8988T (cell line): ENCODE results near the gene KRT33B.
"Not testable (repeated sequence)": the region's sequence is repeated elsewhere in the genome, so short reads cannot be mapped to it uniquely, and the experiment has no call there.

ENCODE experiments used
- DNase-seq: peaks from one replicate; pipeline ENCODE4 v3.0.0; 2011

KRT33B gene

DNA sequence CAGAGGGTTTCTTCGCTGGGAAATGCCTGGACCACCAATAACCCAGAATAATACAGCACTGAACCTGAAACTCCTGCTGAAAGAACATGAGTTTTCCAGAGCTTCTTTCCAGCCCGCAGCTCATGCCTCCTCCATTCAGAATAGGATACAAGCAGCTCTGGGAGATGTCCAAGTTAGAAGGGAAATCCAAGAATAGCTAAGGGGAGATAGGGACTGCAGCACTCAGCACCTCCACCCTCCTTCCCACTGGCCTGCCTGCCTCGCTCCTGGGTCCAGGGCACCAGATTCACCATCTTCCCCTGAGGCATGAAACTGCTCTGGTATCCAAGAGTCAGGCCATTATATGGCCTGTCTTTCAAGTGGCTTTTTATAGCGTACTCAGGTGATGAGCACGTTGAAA, 23.7 kb upstream of the KRT33B start:
- DNase-seq, result no peak

DNA sequence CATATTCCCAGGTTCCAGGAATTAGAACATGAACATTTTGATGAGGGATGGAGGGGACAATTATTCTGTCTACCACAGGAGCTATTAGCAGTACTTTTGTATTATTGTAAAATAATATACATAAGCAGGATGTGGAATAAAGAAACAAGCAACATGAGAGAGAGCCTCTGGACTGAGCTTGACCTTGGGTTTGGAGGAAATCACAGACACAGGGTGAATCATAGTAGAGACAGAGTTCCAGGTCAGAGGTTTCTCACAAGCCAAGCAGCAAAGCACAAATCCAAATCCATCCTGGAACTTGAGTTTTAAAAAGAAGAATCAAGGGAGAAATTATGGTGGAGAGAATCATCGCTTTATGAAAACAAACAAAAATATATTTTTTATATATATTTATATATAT, 22.7 kb upstream of the KRT33B start:
- no peak for DNase-seq

DNA sequence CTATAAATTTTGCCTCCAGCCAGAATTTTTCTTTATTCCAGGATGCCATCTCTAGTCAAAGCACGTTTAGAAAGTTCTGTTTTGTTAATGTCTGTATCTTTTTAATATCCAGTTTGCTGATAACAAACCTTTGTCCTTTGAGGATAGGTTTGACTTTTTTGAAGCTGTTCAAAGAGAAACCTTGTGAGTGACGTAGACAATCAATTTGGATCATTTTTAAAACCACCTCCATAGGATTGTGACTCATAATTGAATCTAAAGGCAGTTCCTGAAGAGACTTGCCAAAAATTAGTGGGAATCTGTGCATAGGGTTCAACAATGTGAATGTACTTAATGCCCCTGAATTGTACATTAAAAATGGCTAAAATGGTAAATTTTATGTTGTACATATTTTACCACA, 21.9 kb upstream of the KRT33B start:
- DNase-seq, result no peak

DNA sequence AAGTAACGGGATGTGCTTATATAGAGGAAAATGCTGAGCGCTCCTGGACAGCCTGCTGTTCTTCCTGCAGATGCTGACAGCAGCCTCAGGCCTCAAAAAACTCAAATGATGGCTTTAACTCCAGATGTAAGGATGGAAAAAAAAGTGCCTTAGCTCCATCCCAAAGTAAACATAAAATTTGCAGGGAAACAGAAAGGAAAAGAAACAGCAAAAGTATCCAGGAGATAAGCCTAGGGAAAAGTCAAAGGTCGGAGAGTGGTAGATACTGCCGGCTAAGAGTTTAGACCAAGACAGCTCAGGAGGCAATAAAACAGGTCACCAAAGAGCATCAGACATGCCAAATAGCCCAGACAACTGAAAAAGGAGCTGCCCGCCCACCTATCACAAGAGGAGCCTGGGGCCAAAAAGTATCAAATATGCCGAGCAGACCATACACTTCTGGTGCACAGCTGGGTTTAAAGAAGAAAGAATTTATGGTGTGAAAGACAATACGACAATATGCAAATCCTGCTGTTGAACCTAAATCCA, 20.9 kb upstream of the KRT33B start:
- DNase-seq, result no peak

DNA sequence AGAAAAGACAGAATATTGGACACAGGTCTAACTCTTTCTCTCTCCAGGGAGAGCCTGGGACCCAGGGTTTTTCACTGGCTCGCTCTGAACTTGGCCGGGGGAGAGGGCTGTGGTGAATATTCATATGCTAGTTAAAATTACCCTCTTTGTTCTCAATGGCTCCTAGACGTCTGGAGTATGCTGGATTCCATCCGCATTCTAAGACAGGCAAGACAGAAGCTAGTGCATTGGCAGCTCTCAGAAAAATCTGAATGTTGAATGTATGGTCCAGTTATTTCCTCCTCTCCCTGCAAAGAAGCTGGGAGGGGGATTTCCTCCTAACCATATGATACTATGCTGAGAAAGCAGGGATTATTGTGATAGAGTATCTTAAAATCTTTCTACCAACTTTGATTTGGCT, 18.1 kb upstream of the KRT33B start:
- no peak for DNase-seq

DNA sequence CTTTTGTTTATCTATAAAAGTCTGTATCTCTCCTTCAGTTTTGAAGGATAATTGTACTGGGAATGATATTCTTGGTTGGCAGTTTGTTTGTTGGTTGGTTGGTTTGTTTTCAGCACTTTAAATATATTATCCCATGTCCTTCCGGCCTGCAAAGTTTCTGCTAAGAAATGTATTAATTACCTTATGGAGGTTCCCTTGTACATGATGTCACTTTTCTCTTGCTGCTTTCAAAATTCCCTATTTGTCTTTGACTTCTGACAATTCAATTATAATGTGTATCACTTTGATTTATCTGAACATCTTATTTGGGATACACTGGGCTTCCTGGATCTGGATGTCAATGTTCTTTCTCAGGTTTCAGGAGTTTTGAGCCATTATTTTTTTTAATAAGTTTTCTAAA, 16.6 kb upstream of the KRT33B start:
- no peak for DNase-seq

DNA sequence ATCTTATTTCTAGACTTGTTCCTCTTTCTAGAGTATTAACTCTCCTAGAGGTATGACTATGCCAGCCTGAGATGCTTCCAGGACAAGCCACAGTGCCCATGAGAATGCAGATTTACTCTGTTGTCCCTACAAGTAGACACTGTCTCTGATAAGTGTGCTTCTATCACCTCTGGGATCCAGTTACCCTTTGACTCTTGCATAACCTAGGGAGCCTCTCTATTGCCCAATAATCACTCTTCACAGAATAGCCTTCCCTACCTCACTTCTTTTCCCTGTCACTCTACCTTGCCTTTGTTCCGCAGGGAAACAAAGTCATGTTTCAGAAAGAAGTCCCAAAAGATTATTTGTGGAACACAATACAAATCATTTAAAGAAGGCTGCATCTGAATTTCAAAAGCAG, 14.1 kb upstream of the KRT33B start:
- DNase-seq, result no peak

DNA sequence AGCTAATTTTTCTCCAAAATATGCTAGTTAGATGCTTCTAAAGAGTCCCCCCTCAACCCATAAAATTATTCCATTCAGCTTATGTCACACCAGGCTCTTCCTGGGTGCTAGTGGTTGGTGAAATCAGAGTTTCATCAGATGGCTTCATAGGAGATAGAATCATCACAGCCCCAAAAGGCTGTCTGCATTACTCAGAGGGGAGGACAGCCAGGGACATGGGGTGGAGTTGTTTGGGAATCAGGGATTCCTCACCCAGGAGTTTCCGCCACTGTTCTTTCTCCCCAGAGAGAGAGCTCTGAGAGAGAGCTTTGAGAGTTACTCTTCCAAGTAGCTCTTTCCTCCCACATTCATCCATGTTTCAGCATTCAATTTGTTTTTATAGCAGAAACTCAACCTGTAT, 12.8 kb upstream of the KRT33B start:
- no peak for DNase-seq

DNA sequence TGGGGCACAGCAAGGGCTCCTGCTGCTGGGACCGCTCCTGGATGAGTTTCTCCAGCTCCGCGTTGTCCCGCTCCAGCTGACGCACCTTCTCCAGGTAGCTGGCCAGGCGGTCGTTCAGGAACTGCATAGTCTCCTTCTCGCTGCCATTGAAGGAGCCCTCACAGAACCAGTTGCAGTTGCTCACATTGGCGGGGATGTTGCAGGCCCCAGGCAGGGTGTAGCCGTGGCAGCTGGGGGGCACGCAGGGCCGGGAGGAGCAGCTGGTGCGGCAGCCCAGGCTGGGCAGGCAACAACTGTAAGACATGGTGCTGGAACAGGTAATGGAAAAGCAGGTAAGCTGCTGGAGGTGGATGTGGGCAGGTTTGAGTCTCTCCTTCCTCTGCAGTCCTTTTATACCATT, 12.3 kb upstream of the KRT33B start, which contains the start of gene KRT34:
Gene KRT34, minus strand, starts transcription at position 364 of the 400 bp plus-strand sequence. Its CDS starts 60 bp downstream, at position 304.
- not testable (repeated sequence) for DNase-seq

DNA sequence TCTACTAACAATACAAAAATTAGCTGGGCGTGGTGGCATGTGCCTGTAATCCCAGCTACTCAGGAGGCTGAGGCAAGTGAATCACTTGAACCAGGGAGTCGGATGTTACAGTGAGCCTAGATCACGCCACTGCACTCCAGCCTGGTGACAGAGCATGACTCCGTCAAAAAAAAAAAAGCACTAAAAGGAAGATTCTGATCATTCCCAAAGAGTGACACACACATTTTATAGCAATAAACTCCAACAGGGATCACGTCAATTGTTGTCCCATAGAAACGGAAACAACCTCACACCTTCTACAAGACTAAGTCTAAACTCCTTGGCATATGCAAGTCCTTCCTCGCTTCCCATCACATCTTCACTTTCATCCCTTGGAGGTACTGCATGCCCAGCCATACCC, 10.5 kb upstream of the KRT33B start:
- DNase-seq, result not testable (repeated sequence)

DNA sequence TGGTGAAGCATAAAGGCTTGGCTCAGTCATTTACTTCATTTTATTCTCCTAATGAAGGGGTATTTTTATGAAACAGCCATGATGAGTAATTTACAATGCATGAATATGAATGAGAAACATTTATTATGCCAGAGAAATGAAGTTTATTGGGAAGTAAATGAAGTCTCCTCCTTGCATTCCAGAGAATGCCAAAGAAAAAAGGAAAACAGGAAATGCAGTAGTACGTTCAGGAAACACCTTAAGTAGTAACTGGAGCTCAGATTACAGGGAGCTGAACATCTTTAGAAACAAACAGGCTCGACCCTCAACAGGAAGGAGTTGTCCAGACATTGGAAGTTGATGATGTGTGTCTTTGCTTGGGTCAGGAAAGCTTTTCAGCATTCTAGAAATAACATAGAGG, 7.9 kb upstream of the KRT33B start:
- no peak for DNase-seq

DNA sequence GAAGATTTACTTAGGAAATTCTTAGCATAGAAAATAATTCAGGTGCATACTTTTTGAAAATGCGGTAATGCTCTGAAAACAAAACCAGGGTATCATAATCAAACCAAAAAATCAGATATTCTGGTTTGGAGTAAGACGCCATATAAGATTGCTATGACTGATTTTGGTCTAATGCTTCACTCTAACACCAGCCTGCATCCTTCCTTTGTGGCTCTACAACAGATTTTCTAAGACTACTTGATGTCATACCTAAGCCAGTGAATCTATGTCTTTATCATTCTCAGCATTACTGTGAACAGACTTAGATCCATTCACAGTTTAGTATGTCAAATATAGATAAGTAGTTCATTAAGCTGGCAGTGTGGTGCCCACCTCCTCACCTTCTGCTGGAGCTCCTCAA, 590 bp downstream of the KRT33B start:
- no peak for DNase-seq

DNA sequence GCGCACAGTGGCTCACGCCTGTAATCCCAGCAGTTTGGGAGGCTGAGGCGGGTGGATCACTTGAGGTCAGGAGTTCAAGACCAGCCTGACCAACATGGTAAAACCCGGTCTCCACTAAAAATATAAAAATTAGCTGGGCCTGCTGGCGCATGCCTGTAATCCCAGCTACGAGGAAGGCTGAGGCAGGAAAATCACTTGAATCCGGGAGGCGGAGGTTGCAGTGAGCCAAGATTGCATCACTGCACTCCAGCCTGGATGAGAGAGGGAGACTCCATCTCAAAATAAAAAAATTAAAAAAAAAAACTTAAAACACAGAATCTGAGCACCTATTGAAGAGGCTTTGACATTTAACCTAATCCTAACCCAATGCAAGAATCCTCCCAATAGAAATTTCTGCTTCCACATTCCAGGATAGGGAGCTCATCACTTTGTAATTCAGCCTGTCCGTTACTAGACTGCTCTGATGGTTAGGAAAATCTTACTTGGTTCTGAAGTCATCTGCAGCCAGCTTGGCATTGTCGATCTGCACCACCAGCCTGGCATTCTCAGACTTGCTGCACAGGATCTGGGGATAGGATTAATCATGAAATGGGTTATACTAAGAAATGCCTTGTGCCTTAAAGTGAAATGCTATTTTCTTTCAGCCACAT, 2.1 kb downstream of the KRT33B start:
- DNase-seq, result peak; percentile 47

DNA sequence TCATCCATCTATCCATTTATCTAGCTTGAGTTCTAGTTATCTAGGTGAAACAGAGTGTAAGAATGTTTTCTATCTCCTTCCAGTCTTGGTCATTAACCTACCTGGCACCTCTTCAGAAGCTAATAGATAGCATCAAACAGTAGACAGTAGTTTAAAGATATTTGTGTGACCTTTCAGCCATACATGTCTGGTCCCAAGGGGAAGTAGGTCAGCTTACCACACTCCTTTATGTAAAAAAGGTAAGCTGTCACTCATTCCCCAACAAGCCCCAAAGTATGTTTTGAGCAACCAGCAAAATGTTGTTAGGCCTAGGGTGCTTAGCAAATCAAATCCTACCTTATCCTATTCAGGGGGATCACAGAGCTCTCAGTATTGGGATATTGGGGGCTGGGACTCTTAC, 3.5 kb downstream of the KRT33B start:
- DNase-seq, result no peak

DNA sequence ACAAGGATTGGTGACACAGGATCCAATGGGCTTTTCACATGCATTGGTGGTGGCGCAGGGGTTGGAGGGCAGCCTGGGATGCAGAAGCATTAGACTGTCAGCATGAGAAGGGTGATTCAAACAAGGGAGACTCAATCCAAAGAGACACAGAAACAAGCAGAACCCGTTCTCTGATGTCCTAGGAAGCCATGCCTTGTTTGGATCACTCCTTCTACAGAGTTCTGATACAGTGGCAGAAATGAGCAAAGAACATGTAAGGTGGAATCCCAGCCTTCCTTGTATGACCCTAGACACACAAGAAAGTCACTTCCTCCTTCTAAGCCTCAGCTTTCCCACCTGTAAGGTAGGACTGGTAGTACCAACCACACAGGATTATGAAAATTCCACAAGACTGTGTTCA, 5.7 kb downstream of the KRT33B start:
- DNase-seq, result no peak

DNA sequence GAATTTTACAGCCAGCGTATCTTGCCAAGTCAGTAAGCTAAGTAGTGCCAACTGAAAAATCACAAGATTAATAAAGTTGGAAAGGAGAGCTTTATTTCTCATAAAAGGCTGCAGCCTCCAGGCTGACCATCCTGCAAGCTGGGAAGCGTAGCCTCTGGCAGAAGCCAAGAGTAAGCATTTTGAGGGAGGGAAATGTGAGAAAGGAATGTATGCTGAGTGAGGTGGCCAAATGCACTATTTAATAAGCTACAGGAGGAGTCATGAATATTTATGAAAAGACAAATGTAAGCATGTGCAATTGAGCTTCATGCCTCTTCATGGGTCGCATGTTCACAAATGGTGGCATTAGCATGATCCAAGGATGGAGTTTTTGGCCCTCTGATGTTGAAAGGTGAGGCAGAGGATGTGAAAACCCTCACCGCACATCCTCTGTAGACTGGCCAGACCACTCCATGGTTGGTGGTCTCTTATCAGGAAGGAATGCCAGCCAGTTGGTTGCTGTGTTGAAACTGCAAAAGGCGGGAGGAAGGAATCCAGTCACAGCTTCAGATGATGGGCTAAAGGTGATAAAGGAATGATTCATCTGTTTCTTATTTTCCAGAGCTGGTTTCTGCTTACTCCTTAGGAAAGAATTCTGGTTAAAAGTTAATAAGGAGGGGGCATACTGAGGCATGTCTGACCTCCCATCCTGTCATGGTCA, 9.2 kb downstream of the KRT33B start:
- DNase-seq, result no peak

DNA sequence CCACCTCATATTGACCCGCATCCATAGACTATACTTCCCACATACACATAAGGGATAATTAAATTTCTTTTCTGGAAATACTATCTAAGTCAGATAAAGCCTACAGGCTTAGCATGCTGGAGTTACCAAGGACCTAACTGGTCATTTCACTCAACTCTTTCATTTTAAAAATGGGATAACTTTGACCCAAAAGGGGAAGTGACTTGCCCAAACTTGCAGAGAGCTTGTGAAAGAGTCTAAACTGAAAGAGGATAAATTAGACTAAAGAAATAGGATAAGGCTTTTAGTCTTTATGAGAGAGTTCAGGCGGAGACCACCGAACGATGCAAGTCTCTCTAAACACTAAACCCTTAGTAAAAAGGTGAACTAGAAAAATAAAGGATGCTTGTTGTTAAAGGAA, 15.1 kb downstream of the KRT33B start:
- DNase-seq, result no peak

DNA sequence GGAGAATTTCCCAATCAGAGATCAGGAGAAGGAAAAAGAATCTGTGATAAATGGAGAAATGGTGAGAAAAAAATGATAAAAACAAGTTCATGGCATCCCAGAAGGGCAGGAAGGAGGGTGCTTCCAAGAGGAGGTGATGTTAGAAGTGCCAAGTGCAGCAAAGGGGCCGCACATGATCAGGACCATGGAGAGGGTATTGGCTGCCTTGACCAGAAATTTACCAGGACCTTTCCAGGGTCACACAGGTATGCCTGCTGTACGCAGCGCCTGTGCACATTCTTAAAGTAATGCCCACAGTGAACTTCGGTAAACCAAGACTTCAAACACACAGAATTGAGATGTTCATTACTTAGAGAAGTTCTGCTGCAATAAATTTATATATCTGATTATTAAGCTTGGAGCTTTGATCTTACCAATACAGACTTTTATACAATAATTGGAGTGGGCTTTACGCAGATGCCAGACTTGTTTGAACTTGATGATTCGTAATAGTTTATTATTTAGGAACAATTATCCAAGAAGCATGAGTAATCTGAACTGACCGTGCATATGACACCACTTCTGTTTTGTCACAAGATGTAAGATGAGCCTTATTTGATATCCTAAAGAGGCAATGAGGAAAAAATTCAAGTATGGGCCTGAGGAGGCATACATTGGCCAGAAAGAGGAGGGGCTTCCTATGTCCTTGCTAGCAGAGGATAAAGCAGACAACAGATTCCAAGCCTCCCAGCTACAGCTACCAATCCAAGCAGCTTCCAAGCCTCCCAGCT, 16.8 kb downstream of the KRT33B start:
- DNase-seq, result no peak

DNA sequence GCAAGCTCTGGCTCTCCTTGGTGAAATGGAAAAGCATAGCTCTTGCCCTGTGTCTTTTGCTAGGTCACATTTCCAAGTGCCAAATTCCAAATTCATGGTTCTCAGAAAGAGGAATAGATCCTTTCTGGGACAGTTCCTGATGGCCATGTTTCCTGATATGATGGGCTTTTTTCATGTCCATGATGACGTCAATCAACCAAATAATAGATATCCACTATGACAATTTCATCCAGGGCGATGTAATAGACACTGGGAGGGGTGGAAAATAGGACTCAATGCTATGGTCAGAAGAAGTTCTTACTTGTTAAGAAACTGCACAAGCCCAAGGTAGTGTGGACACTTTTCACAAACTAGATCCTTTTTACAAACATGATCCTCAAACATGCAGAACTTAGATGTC, 18.4 kb downstream of the KRT33B start:
- DNase-seq, result no peak

DNA sequence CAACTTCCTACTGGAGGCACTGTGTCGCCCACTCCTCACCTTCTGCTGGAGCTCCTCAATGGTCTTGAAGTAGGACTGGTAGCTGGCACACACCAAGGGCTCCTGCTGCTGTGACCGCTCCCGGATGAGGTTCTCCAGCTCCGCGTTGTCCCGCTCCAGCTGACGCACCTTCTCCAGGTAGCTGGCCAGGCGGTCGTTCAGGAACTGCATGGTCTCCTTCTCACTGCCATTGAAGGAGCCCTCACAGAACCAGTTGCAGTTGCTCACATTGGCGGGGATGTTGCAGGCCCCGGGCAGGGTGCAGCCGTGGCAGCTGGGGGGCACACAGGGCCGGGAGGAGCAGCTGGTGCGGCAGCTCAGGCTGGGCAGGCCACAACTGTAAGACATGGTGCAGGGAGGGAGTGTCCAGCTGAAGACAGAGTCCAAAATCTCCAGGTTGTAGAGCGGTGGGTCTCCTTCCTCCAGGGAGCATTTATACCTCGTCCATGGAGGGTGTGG, 19.2 kb downstream of the KRT33B start, which contains the start of gene KRT33A:
Gene KRT33A, minus strand, starts transcription at position 448 of the 498 bp plus-strand sequence. Its CDS starts 61 bp downstream, at position 387.
- not testable (repeated sequence) for DNase-seq

DNA sequence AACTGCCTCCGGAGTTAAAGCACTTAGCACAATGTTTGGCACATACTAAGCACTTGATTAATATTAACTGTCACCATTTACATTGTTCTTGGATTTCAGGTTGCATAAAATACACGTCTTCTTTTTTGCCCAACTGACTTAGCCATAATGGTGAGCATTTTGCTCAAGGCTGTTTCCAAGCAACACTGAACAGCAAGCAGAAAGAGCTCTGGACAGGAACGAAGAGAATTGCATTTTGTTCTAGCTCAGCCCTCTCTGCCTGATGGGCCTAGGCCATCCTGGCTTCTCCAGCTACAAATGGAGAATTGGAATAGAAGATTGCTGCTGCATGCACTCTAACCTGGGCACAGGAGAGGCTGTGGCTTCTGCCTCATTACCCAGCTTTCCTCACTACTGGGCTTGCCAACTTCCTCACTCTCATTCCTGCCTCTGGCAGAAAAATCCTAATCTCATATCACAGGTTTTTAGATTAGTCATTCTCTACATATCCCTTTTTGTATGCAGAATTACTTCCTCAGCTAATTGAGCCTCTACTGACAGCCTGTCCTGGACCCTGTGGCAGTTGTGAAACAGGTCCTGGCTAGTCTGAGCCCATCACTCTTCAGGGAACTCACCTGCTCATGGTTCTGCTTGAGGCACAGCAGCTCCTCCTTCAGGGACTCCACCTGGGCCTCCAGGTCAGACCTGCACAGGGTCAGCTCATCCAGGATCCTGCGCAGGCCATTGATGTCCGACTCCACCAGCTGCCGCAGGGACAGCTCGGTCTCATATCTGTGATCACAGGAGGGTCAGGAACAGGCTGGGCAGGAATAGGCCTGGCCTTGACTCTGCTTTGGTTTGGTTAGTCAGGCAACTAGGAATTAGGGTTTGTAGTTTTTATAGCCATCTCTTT, 21.5 kb downstream of the KRT33B start:
- DNase-seq, result no peak

DNA sequence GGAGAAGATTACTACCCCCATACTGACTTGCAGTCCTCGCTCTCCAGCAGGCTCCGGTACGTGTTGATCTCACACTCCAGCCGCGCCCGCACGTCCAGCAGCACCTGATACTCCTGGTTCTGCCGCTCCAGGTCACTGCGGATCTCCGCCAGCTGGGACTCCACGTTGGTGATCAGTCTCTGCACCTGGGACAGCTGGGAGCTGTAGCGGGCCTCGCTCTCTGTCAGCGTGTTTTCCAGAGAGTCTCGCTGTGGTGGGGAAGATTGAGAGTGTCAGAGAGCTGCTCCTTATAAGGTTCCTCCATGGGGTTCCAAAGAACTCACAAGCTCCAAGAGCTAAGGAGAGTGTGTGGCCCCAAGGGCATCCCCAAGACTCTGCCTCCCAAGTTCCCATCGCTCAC, 23.2 kb downstream of the KRT33B start:
- DNase-seq, result not testable (repeated sequence)
